HG03439 (cell line): ENCODE measurements around the gene TTC23.

ENCODE experiments used
- ATAC-seq: cut with Tn5 transposase; IDR thresholded peaks from one replicate; pipeline ENCODE4 v1.9.1; 2021; ENCODE audit warnings: mild to moderate bottlenecking, moderate library complexity; ENCODE audit not compliant: unreplicated experiment

Gene TTC23, protein sequence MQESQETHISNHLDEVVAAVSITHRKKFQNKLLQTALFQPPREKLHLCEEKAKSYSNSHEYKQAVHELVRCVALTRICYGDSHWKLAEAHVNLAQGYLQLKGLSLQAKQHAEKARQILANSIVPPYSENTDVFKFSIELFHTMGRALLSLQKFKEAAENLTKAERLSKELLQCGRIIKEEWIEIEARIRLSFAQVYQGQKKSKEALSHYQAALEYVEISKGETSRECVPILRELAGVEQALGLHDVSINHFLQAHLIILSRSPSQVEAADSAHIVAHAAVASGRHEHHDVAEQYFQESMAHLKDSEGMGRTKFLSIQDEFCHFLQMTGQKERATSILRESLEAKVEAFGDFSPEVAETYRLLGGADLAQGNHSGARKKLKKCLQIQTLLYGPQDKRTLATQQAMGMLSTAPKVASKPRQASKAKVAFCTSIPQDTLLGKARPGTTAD

DNA sequence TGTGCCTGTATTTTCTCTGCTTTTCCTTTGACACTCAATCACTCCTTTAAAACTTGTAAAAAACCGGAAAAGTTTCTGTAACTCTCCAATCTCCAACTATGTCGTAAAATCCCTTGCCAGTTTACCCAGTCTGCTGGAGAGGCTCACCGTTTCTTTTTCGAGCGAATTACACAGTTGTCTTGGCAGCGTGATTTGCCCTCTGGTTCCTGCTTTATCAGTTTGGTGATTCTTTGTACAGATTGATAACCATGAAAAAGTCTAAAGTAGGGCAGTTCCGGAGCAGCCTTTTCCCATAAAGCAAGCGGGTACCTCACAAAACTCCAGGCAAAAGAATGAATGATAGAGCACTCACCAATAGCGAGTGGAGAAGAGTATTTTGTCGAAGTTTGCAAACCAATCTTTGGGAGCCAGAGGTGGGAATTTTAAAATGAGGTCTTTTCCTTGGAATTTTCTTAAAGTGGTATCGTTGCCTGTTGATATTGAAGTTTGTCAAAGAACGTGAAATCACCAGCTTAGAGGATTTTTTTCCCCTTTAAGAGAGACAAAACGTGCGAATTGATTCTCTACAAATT lies at the start of gene TTC23:
TSS of gene TTC23 (minus strand) at position 312 of the 572 bp plus-strand sequence. CDS start 20,869 bp downstream, outside the sequence.
- no peak for ATAC-seq

DNA sequence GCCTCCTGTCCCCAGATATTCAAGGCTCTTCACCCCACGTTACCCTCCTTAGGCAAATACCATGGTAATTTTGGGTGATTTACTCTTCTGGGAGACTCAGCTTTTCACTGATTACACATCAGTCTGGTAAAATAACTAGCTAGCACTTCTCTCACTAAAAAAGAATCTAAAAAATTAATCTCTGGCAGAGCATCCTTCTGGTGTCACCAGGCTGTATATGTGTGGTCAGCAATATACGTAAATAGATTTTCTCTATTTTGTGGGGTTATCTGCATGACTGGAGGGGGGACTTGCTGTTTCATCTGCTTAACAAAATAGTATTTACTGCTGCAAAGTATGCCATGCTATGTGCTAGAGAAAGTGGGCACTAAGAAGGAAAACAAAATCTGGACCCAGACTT lies 47.0 kb upstream of the TTC23 start:
- no peak for ATAC-seq

DNA sequence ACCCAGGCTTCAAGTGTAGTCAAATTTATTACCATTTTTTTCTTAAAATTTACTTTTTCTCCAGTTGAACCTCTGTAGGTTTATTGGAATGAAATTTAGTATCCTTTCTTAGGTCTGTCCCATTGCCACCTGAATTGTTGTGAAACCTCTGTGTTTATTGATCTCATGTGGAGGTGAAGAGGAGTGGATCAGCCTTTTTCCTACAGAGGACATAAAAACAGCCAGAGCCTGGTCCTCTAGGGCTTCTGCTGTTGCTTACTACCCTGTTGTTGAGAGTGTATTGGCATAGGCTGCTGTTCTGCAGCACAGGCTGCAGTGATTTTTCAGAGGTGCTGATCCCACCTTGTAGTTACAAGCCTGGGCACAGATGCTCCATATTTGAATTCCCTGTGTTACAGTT lies 46.5 kb upstream of the TTC23 start:
- ATAC-seq: no peak

DNA sequence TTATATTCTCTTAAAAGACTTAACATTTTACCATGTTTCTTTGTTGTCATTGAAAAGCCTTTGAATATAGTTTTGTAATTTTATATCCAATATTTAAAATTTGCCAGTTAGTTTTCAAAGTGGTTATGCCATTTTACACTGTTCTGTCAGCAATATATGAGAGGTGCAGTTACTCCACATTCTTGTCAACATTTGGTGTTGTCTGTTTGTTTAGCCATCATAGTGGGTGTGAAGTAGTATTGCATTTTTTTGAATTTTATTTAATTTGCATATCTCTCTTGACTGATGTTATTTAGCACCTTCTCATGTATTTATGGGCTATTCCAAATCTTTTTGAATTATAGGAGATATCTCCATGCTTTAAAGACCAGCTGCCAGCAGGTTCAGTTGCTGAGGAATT lies 42.3 kb upstream of the TTC23 start:
- no peak for ATAC-seq

DNA sequence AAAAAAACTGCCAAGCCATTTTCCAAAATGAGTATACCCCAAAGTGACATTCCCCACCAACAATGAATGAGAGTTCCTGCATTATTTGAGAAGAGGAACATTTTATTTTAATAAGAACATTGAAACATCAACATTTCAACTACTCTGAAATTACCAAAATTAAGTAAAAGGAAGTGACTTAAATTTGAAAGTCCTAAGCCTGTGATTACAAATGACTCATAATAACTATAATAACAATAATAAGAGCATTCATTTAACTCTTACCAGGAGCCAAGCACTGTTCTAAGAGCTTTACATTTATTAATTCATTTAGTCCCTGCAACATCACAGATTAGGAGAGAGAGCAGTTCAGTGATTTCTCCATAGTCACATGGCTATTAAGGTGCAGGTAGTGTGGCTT lies 34.3 kb upstream of the TTC23 start:
- no peak for ATAC-seq

DNA sequence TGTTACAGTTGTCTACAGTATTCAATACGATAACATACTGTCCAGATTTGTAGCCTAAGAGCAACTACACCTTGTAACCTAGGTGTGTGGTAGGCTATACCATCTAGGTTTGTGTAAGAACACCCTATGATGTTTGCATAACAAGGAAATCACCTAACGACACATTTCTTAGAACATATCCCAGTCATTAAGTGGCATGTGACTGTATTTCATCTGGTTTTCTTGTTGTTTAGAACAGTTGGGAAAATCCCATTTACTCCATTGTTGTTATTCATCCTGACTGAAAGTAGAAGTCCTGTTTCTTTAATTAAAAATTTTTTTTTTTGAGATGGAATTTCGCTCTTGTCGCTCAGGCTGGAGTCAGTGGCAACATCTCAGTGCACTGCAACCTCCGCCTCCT lies 33.2 kb upstream of the TTC23 start:
- ATAC-seq: no peak

DNA sequence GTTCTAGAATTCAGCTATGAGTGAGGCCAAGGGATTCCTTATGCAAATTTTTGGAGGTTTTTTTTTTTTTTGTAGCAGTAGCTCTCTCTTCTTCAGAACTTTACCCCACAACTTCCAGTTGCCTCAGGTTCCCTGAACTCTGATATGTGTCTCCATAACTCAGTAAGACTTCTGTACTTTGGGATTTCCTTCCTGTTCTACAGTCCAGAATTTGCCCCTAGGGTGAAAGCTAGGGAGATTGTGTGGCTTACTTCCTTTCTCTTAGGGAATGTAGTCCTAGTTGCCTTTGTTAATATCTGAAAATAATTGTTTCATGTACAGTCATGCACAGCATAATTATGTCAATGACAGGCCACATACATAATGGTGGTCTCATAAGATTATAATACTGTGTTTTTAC lies 32.7 kb upstream of the TTC23 start:
- no peak for ATAC-seq

DNA sequence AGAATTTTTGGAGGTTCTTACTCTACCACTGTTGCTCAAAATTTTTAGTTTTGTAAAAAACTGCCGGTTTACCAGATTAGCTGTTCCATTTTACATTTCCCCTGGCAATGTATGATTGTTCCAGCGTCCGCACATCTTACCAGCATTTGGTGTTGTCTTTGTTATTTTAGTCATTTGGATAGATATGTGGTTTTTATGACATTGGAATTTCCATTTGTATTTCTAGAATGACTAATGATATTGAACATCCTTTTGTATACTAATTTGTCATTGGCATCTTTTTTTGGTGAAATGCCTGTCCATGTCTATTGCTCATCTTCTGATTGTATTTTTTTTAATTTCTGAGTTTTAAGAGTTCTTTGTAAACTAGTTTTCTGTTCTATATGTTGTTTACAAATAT lies 30.4 kb upstream of the TTC23 start:
- ATAC-seq: no peak

DNA sequence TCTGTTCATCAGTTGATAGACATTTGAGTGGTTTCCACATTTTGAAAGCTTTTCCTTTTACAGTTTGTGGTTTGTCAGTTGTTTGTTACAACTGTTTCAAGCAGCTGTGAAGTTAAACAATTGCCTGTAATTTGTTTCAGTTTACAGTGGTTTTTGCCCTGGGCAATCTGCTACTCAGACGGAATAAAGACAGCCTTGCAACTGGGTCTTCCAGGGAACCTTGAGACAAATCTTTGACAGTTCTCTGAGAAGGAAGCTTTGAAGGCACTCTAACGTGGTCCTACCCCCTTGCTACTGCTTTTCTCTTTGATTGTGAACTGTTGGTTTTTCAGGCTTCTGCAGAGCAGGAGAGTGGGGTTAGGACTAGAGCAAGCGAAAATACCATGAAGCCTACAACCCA lies 29.9 kb upstream of the TTC23 start:
- ATAC-seq: no peak

DNA sequence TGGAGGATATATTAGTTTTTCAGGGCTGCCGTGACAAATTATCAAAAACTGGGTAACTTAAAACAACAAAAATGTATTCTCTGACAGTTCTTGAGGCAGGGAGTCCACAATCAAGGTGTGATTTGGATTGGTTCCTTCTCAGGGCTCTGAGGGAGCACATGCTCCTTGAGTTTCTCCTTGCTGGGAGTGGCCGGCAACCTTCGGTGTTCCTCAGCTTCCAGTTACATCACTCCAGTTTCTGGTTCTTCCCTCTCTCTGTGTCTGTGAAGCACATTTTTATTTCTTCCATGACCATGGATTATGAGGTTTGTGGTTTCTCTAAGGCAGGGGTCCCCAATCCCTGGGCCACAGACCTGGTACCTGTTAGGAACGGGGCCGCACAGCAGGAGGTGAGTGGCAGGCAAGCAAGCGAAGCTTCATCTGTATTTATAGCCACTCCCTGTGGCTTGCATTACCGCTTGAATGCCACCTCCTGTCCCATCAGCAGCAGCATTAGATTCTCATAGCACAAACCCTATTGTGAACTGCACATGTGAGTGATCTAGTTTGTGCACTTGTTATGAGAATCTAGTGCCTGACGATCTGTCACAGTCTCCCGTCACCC lies 26.2 kb upstream of the TTC23 start:
- no peak for ATAC-seq

DNA sequence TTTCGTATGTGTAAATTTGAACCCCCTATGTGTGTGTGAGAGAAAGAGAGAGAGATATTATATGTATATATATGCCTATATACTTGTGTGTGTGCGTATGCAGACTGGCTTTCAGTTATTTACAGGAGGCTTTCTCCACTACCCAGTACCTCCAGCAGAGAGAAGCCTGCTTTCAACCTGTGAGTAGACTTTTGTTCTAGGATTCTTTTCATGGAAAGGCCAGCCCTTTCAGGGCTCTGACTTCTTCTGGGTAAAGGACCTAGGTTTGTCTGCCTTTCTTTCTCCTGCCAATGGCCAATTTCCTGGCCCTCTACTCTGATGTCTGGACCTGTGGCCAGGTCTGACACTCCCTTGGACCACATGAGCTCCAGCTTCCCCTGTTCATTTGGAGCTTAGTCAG lies 25.7 kb upstream of the TTC23 start:
- ATAC-seq: no peak

DNA sequence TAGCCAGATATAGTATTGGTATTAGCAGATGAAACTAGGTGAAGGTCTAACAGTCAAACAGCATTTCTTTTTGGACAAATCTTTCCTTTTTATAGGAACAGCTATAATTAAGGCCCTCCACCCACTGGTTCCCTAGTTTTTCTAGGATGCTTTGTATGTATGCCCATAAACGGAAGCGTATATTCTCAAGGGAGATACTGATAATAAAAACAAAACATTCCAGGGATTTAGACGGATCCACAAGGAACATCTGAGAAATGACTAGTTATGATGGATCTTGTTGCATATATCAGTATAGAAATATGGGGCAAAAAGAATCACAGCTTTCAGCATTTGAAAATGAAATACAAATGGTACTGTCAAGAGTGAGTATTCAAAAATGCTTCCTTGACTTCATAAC lies 24.4 kb upstream of the TTC23 start:
- no peak for ATAC-seq

DNA sequence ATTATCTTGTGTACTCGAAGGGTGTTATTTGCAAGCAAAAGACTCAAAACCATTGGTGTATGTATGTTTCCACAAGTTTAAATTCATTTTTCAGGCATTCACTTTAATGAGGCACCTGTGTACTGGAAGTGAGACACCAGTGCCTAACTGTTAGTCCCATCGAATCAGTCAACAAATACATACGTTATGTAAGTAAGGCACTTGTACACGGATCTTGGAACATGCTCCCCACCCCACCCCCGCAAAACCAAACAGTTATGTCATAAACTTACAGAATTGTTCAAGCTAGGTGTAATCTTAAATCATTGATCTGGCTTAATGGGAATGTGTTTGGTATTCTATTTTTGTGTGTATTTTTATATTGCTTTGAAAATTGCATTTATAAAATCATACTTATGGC lies 19.1 kb upstream of the TTC23 start:
- ATAC-seq: no peak

DNA sequence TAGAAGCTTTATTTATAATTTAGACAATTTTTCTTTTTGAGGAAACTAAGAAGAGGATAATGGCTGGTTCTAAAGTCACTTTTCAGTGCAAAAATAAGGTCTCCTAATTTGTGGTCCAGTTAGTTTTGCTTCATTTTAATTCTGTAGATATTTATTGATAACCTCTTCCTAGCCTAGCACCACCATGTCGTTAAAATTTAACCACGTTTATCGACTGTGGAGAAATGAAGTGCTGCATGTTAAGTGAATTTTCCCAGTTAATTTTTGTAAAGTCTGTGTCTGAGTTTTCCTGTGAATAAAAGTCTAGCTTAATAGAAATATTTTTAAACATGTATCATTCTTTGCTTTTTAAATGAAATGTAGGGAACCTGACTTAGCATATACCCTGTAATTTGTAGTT lies 18.6 kb upstream of the TTC23 start:
- ATAC-seq: no peak

DNA sequence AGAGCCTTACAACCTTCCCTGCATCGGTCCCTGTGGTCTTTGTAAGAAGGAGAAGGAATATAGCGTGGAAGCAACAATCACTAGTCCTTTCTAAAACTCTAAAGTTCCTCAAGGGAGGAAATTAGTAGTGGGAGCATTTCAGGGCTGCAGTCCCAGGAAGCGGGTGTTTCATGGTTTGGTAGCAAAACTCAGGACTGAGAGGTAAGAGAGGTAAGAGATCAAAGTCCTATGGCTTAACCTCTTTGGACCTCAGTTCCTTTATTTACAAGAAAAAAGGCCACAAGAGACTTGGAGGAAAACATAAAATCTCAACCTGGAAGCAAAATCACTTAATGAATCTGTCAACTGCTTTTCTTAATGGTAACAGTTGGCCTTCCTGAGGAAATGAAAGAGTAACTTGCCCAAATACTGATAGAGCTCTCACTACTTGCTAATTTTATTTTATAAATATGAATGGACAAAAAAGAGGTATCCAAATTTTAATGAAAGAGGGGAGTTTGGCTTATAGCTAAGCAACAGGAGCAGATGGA lies 16.2 kb upstream of the TTC23 start:
- no peak for ATAC-seq

DNA sequence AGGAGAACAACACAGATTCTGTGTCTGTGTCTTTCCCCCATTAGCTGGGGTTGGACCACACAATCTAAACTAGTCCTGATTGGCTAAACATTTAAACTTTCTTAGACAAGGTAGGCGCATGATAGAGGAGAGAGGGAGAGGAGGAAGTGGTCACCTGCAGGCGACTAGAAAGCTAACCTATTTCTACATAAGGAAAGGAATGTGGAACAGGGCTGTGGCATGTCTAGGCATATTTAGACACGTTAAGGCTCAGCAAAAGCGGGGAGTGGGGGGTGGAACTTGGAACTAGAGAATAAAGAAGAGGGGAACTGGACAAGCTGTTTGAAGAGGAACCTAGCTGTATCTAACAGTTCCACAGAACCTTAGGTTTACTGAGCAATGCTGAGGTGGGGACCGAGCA lies 14.7 kb upstream of the TTC23 start:
- no peak for ATAC-seq

DNA sequence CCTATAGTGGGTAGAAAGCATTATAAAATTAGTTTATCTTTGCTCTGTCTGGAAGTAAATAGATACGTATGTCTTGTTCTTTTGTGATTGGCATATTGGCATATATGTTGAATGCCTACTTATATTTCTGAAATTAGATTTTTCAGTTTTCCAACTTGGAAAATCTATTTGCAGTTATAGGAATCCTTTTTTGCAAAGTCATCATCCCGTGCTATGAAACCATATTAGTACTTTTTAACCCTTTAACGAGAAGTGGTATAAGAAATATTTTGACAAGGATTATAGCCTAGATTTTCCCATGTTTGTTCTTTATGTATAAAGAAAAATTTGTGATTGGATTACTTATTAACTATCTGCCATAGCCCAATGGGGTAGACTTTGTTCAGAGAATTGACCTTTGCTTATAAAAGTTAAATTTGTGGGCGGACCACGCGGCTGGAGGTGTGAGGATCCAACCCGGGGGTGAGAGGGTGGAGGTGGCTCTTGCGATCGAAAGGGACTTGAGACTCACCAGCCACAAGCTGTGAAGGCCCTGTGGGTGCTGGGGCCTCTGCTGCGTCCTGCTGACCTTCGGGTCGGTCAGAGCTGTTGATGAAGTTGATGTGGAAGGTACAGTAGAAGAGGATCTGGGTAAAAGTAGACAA lies 7.8 kb upstream of the TTC23 start:
- ATAC-seq: no peak

DNA sequence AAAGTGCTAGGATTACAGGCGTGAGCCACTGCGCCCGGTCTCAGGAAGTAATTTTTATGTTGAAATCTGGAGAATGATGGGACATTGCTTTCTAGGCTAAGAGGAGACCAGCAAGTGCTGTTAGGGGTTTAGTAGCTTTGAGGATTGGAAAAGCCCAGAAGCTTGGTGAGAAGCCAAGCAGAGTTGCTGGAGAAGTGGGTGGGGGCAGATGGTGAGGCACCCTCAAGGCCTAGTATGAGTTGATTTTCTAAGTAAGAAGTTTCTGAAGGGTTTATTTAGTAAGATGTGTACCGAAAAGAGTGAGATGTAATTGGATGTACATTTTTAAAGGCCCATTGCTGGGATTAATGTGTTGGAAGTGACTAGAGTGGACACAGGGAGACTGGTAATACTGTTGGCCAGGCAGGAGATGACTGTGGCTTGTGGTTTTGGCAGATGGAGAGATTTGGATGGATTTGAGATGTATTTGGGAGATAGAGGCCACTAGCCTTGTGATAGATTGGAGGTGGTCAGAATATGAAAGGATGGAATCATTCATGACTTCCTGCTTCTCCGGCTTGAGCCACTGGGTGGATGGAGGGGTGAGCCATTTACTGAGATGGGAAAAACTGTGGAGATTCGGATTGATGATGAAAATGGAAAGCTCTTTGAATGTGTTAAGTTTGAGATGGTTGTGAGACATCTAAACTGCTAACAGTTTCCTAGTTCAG lies 4.2 kb upstream of the TTC23 start:
- ATAC-seq: no peak

DNA sequence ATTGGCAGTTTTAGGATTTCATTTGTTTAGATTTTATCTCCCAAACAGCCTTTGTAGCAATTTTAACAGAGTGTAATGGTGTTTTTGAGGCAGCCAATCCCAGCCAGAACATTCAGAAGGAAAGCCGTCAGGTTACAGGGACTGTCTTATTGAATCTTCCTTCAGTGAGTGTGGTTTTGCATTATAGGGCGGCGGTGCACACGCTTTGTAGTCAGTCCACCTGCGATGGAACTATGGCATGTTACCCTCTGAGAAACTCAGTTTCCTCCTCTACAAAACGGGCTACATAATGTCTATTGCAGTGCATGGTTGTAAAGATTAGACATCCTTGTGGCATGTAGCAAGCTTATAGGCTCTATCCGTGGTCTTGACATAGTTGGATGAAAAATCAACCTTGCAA lies 2.9 kb upstream of the TTC23 start:
- no peak for ATAC-seq

DNA sequence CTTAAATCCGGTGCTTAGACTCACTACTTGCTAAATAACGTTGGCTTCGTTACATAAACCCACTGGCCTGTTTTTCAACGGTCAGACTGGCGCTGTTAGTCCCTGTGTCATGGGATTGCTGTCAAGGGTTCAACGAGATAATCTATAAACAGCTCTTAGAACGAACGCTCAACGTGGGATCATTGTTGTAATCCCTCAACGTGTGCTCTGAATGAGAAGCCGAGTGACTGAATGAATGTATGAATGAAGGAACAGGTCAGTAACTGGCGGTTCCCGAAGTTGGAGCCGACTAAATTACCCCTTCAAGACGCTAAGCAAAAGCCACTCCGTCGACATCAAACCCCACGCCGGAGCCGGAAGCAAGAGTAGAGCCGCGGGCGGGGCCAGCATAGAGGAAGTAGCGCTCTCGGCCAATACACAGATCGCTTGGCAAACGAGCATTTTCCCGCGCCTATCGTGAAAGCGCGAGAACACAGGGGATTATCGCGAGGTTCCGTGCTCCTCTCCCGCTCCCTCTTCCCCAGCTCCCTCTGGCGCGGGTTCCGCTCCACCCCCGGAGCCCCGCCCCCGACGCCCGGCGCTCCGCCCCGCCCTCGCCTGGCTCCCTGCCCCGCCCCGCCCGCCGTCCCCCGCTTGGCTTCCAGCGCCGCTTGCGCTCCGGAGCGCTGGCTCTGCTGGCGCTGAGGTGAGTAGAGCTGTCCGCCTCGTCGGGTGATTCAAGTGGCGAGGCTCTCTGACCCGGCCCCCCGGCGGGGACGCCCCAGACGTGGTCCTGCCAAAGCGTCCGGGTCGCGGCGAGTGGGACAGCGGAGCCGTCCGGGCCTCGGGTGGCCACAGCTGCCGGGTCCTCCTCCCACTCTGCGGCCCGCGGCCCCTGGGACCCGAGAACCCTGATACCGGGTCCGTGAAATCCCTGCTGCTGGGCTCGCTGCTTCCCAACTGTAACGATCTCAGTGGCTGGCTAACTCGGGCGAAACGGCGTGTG lies 1.8 kb upstream of the TTC23 start, which contains the start of gene LRRC28:
TSS of gene LRRC28 (plus strand) at position 625 of the 985 bp plus-strand sequence. CDS start 4,477 bp downstream, outside the sequence.
- peak; percentile 97 for ATAC-seq
